GM18520 (cell line): ENCODE data around the gene CAPN2.
"Not testable (repeated sequence)": the region's sequence is repeated elsewhere in the genome, so short reads cannot be mapped to it uniquely, and the experiment has no call there.

Experiments used
- ATAC-seq: cut with Tn5 transposase; IDR thresholded peaks from one replicate; pipeline ENCODE4 v1.9.1; 2021; ENCODE audit not compliant: unreplicated experiment

Gene CAPN2

GRCh38 chr1:223738465-223739365, 26.4 kb downstream of the CAPN2 start:
- no peak for ATAC-seq

DNA sequence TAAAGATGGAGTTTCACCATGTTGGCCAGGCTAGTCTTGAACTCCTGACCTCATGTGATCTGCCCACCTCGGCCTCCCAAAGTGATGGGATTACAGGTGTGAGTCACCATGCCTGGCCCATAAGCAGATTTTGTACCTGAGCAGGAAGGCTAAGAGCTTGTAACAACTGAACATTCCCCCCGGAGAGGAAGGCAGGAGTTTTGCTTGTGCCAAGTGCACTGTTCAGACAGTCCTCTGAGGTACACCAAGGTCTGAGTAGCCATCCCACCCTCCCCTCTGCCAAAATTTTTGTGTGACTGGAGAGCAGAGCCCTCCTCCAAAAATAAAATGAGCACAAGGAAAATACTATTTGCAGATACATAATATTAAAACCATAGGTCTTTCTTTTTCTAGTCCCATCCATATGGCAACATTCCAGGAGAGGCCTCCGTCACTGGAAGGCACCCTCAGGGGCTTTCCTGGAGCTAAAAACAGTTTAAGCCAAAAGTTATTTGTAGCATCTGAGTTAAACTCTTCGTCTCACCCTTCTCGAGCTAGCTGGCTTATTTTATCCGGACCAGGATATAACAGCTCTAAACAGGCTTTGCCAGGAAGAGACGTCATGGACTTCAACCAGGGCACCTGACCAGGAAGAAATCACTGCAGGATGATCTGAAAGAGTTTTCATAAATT, 27.2 kb downstream of the CAPN2 start:
- no peak for ATAC-seq

- ATAC-seq, result not testable (repeated sequence)
Measured at GRCh38 chr1:223740038-223740736, 27.8 kb downstream of the CAPN2 start.

DNA sequence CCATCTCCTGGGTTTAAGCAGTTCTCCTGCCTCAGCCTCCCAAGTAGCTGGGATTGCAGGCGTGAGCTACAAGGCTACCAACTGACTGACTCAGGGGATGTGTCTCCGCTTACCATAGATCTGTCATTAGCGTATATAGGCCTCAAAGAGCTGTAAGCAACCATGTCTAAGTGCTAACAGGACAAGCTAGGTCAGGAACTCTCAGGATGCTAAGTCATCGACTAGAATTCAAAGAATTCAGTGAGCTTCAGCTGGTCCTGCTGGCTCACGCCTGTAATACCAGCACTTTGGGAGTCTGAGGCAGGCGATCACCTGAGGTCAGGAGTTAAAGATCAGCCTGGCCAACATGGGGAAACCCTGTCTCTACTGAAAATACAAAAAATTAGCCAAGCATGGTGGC, 29.5 kb downstream of the CAPN2 start:
- no peak for ATAC-seq

- no peak for ATAC-seq
Measured at GRCh38 chr1:223742856-223743517, 30.6 kb downstream of the CAPN2 start.

GRCh38 chr1:223745731-223746130, 33.4 kb downstream of the CAPN2 start:
- no peak for ATAC-seq

DNA sequence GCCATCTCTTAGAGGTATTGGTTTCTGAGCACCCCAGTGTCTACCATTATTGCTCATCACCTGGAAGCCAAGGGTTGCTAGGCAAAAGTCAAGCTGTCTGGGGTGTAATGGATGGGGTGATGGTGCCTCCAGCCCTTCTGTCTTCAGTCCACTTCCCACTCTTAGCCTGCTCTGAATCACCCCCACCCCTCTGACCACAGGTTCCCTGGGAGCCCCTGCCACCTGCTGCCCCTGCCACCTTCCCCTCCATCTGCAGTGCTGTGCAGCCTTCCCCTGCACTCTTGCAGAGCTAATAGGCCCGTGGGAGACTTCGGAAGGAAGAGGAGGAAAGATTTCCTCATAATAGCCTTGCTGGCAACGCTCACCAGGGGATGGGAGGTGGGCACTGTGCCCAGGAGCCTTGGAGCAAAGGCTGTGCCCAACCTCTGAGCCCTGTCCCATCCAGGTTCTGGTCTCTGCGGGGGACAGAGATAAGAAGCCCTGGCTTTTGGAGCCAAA, 35.5 kb downstream of the CAPN2 start:
- ATAC-seq, result no peak

DNA sequence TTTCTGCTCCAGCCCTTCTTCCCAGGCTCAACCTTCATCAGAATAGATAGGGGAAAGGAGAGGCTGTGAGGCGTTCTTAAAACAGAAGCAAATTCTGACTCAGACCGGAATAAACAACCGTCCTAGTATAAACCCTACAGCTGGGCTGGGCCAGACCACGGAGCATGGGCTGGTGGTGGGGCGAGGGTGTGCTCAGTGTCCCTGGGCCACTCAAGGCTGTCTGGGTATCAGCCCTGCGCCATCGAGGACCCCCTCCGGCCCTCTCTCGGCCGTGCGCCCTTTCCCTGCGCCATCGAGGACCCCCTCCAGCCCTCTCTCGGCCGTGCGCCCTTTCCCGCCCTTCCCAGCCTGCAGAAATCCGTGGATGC, 36.0 kb downstream of the CAPN2 start:
- ATAC-seq, result no peak

- no peak for ATAC-seq
Measured at GRCh38 chr1:223748773-223749733, 36.7 kb downstream of the CAPN2 start.

DNA sequence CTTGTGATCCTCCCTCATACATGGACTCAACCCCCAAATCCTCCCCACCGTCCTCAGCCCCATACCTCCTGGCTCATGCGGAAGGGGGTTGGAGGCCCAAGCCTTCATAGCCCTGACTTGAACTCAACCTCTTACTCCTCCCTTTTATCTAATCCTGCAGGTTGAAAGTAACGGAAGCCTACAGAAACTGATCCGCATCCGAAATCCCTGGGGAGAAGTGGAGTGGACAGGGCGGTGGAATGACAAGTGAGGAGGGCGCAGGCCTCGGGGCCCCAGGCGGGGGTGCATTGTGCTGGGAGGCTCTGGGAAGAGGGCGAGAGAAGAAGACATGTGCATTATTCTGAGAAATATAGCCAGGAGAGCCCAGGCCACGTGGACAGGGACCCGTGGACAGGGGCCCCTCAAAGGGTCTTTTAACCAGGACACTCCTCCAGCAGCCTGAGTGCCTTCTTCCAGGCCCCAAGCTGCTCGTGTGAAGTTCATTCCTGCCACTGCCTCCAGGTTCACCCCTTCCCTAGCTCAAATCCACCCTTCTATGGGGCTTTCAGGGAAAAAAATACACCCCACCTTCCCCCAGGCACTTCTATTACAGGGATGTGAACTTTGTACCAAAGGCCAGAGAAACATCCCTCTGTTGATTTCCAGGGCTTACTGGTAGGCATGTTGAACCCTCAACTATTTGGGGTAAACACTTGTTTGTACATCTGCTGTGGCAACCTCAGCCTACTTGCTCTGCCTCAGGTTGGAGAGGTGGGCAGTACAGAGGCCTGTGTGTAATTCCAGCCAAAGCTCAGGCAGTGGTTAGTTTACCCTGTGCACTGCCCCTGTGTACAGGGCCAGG, 38.6 kb downstream of the CAPN2 start:
- no peak for ATAC-seq

DNA sequence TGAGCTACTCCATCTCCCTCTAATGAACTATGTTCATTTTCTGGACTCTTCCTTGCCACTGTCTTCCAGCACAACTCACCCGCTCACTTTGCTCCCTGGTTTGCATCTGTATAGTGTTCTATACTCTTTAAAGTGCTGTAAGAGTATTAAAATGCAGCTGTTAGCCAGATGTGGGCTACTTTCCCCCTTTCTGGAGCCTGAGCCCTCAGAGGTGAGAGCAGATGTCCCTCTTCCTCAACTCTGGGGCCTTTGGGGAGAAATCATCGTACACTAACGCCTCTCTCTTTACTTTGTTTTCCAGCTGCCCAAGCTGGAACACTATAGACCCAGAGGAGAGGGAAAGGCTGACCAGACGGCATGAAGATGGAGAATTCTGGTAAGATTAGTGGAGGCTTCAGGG, 39.4 kb downstream of the CAPN2 start:
- ATAC-seq, result no peak

DNA sequence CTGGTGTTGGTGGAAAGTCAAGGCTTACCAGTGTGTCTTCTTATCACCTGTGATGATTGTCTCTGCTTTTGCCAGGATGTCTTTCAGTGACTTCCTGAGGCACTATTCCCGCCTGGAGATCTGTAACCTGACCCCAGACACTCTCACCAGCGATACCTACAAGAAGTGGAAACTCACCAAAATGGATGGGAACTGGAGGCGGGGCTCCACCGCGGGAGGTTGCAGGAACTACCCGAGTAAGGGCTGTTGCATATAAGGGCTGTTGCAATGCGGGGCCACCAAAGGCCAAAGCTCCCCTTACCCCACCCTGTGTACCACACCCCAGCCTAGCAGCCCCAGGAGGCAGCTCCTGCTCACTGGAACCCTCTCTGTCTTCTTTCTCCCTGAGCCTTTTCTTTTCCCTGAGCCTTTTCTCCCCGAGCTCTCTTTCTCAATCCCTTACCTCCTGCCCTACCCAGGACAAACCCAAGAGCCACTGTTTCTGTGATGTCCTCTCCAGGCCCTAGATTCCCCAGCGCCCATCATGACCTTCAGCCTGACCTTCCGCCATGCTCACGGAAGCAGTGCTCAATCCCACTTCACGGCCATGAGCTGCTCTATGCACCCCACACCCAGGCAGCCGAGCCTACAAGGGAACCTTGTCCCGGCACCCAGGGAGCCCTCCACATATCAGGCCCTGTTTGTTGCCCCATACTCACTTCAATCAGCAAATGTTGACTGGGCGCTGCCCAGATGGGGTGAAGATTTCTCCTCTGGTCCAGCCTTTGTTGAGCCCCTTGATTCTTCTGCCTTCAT, 40.6 kb downstream of the CAPN2 start:
- ATAC-seq, result no peak

- no peak for ATAC-seq
Measured at GRCh38 chr1:223754681-223755431, 42.5 kb downstream of the CAPN2 start.

- no peak for ATAC-seq
Measured at GRCh38 chr1:223755432-223755792, 43.1 kb downstream of the CAPN2 start.

GRCh38 chr1:223755992-223756775, 43.8 kb downstream of the CAPN2 start:
- no peak for ATAC-seq

GRCh38 chr1:223756806-223757700, 44.7 kb downstream of the CAPN2 start:
- ATAC-seq, result no peak
